Type B pancreatic cell (in vitro differentiated cells): ENCODE measurements around the gene CCDC12. TPM values are rescaled to one million over a fixed set of nuclear protein-coding genes. Genes with fewer than 3 reads are reported as not detected.

ENCODE experiments used
- DNase-seq: peaks from one replicate; pipeline ENCODE4 v3.0.0; 2021; ENCODE audit warnings: mixed read lengths; ENCODE audit not compliant: unreplicated experiment; ENCODE audit errors: extremely low spot score
- H3K27ac Mint-ChIP-seq: 2 replicates; pipeline ENCODE4 v1.8.0; 2021; ENCODE audit warnings: mild to moderate bottlenecking, mixed read lengths
- H3K27me3 Mint-ChIP-seq: 2 replicates; pipeline ENCODE4 v1.8.0; 2021; ENCODE audit warnings: mixed read lengths
- H3K36me3 Mint-ChIP-seq: 2 replicates; pipeline ENCODE4 v1.8.0; 2021; ENCODE audit warnings: mixed read lengths
- H3K4me1 Mint-ChIP-seq: one replicate; pipeline ENCODE4 v1.8.0; 2021; ENCODE audit warnings: mixed read lengths; ENCODE audit not compliant: unreplicated experiment
- H3K4me3 Mint-ChIP-seq: 2 replicates; pipeline ENCODE4 v1.8.0; 2021; ENCODE audit warnings: mild to moderate bottlenecking, mixed read lengths
- H3K9me3 Mint-ChIP-seq: 2 replicates; pipeline ENCODE4 v1.8.0; 2021; ENCODE audit warnings: mixed read lengths
- total RNA-seq: library from RNA; stranded (reverse); gene quantifications from 2 replicates; pipeline ENCODE4 v1.2.1, GENCODE V29; 2021; ENCODE audit warnings: low replicate concordance
- TF ChIP-seq, protein P1 (sequence below): fragments of 200-600 bp; sonication (generic); conservative IDR thresholded peaks from 2 replicates; pipeline ENCODE4 v1.5.0; 2021; ENCODE audit warnings: antibody characterized with exemption, mild to moderate bottlenecking

Gene CCDC12
- total RNA-seq, 1 donor from 2014 or later: 46.7 TPM

GRCh38 chr3:46932455-46933225, 43.9 kb downstream of the CCDC12 start:
- H3K36me3 Mint-ChIP-seq: peaks cover 22% of the 10 kb centered on the region
- TF ChIP-seq, protein P1, sequence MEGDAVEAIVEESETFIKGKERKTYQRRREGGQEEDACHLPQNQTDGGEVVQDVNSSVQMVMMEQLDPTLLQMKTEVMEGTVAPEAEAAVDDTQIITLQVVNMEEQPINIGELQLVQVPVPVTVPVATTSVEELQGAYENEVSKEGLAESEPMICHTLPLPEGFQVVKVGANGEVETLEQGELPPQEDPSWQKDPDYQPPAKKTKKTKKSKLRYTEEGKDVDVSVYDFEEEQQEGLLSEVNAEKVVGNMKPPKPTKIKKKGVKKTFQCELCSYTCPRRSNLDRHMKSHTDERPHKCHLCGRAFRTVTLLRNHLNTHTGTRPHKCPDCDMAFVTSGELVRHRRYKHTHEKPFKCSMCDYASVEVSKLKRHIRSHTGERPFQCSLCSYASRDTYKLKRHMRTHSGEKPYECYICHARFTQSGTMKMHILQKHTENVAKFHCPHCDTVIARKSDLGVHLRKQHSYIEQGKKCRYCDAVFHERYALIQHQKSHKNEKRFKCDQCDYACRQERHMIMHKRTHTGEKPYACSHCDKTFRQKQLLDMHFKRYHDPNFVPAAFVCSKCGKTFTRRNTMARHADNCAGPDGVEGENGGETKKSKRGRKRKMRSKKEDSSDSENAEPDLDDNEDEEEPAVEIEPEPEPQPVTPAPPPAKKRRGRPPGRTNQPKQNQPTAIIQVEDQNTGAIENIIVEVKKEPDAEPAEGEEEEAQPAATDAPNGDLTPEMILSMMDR: no peak

GRCh38 chr3:46931631-46932331, 44.8 kb downstream of the CCDC12 start:
- no peaks in the 10 kb centered on the region for H3K9me3 Mint-ChIP-seq
- DNase-seq: no peak
- no peaks in the 10 kb centered on the region for H3K27me3 Mint-ChIP-seq
- H3K27ac Mint-ChIP-seq: peak overlapping the region; percentile 85
- peak overlapping the region; percentile 23 for H3K4me3 Mint-ChIP-seq
- peaks cover 46% of the 10 kb centered on the region for H3K4me1 Mint-ChIP-seq
- TF ChIP-seq, protein P1: no peak
- peaks cover 24% of the 10 kb centered on the region for H3K36me3 Mint-ChIP-seq

More at GRCh38 chr3:46932455-46933225, 43.9 kb downstream of the CCDC12 start:
- Mint-ChIP-seq H3K4me1 (peaks cover 41% of the 10 kb centered on the region), H3K27me3 (no peaks in the 10 kb centered on the region), H3K4me3 (no peak overlapping the region), H3K9me3 (no peaks in the 10 kb centered on the region), H3K27ac (peak overlapping the region; percentile 85)
- DNase-seq: no peak

DNA sequence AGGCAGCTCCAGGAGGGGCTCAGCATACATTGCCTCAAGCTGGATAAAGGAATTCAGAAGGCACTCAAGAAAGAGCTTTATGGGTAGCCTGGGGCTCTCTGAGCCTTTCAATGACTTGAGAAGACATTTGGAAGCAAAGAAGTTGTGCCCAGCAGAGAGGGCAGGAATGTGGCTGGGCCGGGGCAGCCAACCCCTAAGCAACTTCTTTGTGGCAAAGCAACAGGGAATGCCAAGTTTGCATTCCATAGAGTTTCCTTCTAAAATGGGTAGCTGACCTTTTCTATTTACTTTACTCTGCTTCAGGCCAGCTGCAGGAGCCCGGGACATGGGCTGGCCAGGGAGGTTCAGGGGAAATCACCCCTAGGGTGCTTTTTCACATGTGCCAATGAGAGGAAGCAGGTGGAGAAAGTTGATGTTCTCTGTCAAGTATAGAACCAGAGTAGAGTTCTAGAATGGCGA, 45.6 kb downstream of the CCDC12 start:
- DNase-seq: no peak
- Mint-ChIP-seq H3K9me3 (no peaks in the 10 kb centered on the region), H3K4me3 (peak overlapping the region; percentile 28), H3K4me1 (peaks cover 38% of the 10 kb centered on the region), H3K36me3 (peaks cover 18% of the 10 kb centered on the region), H3K27ac (peak overlapping the region; percentile 85), H3K27me3 (no peaks in the 10 kb centered on the region)
- TF ChIP-seq, protein P1: no peak

- Mint-ChIP-seq H3K27ac (peak overlapping the region; percentile 85), H3K9me3 (no peaks in the 10 kb centered on the region), H3K27me3 (no peaks in the 10 kb centered on the region), H3K4me3 (peak overlapping the region; percentile 28), H3K36me3 (peaks cover 14% of the 10 kb centered on the region), H3K4me1 (peaks cover 32% of the 10 kb centered on the region)
- TF ChIP-seq, protein P1: no peak
- no peak for DNase-seq
Observed at GRCh38 chr3:46930166-46930944, 46.2 kb downstream of the CCDC12 start.

DNA sequence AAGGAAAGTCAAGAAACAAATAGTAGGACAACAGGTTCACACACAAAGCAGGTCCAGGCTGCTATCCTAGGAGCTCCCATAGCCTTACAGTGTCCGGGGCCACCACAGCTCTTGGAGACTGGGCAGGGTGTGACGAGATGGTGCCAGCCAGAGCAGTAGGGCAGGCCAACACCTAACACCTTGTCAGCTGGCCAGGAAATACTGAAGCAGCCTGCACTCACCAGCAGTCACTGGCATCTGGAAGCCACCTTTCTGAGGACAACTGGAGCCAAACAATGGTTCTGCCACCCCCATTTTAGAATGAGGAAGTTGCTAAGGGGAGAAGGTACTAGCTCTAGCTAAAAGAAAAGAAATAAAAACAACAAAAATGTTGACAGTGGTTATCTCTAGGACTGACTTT, 47.2 kb downstream of the CCDC12 start:
- Mint-ChIP-seq H3K36me3 (peaks cover 14% of the 10 kb centered on the region), H3K4me3 (no peak overlapping the region), H3K9me3 (no peaks in the 10 kb centered on the region), H3K27me3 (no peaks in the 10 kb centered on the region), H3K4me1 (peaks cover 28% of the 10 kb centered on the region), H3K27ac (no peak overlapping the region)
- TF ChIP-seq, protein P1: no peak
- DNase-seq: no peak
